Astrocyte (in vitro differentiated cells and primary cell): ENCODE measurements around the gene CADM1. TPM values are rescaled to one million over a fixed set of nuclear protein-coding genes. Genes with fewer than 3 reads are reported as not detected.

Source experiments
- DNase-seq: peaks from one replicate; pipeline ENCODE4 v3.0.0-alpha.2; 2010; ENCODE audit warnings: low read depth
- FAIRE-seq: peaks from 2 replicates; lab custom pipeline; 2011; peaks lifted over from hg19 to GRCh38; lab: Jason Lieb, UNC
- H2AFZ ChIP-seq: 2 replicates; pipeline ENCODE4 v1.6.0; 2012; ENCODE audit warnings: low read depth, low read length, inconsistent platforms
- H3K27ac ChIP-seq: 2 replicates; pipeline ENCODE4 v1.5.1; 2011; ENCODE audit warnings: low read depth, low read length, inconsistent platforms
- H3K27me3 ChIP-seq: 2 replicates; pipeline ENCODE4 v1.6.0; 2011; ENCODE audit warnings: low read length, inconsistent platforms; ENCODE audit not compliant: insufficient read depth
- H3K36me3 ChIP-seq: 2 replicates; pipeline ENCODE4 v1.5.1; 2011; ENCODE audit warnings: low read length, inconsistent platforms; ENCODE audit not compliant: insufficient read depth
- H3K4me1 ChIP-seq: 2 replicates; pipeline ENCODE4 v1.5.1; 2011; ENCODE audit warnings: low read length, inconsistent platforms; ENCODE audit not compliant: insufficient read depth
- H3K4me2 ChIP-seq: 2 replicates; pipeline ENCODE4 v1.6.0; 2012; ENCODE audit warnings: low read length, inconsistent platforms
- H3K4me3 ChIP-seq: 2 replicates; pipeline ENCODE4 v1.5.1; 2011; ENCODE audit warnings: low read depth, mild to moderate bottlenecking, low read length, inconsistent platforms; ENCODE audit not compliant: insufficient read depth
- H3K79me2 ChIP-seq: 2 replicates; pipeline ENCODE4 v1.6.0; 2012; ENCODE audit warnings: mild to moderate bottlenecking, low read length, inconsistent platforms; ENCODE audit not compliant: insufficient read depth
- H3K9ac ChIP-seq: 2 replicates; pipeline ENCODE4 v1.6.0; 2012; ENCODE audit warnings: mild to moderate bottlenecking, low read length, inconsistent platforms
- H3K9me3 ChIP-seq: 2 replicates; pipeline ENCODE4 v1.5.1; 2012; ENCODE audit warnings: low read depth, mild to moderate bottlenecking, low read length, inconsistent platforms; ENCODE audit not compliant: insufficient read depth
- H4K20me1 ChIP-seq: 2 replicates; pipeline ENCODE4 v1.6.0; 2012; ENCODE audit warnings: low read length, inconsistent platforms; ENCODE audit not compliant: insufficient read depth
- H3K27ac Mint-ChIP-seq: one replicate; pipeline ENCODE4 v1.8.0; 2021; ENCODE audit warnings: mild to moderate bottlenecking, mixed read lengths; ENCODE audit not compliant: unreplicated experiment
- H3K27me3 Mint-ChIP-seq: one replicate; pipeline ENCODE4 v1.8.0; 2021; ENCODE audit warnings: low read depth, mixed read lengths; ENCODE audit not compliant: unreplicated experiment
- H3K36me3 Mint-ChIP-seq: one replicate; pipeline ENCODE4 v1.8.0; 2021; ENCODE audit warnings: low read depth, mixed read lengths; ENCODE audit not compliant: unreplicated experiment
- H3K4me1 Mint-ChIP-seq: one replicate; pipeline ENCODE4 v1.8.0; 2021; ENCODE audit warnings: low read depth, mixed read lengths; ENCODE audit not compliant: unreplicated experiment
- H3K4me3 Mint-ChIP-seq: one replicate; pipeline ENCODE4 v1.8.0; 2021; ENCODE audit warnings: mild to moderate bottlenecking, moderate library complexity, mixed read lengths; ENCODE audit not compliant: unreplicated experiment
- H3K9me3 Mint-ChIP-seq: one replicate; pipeline ENCODE4 v1.8.0; 2021; ENCODE audit warnings: mild to moderate bottlenecking, mixed read lengths; ENCODE audit not compliant: unreplicated experiment
- EZH2 ChIP-seq: IDR thresholded peaks from 2 replicates; pipeline ENCODE4 v1.6.1; 2012; ENCODE audit warnings: mild to moderate bottlenecking, low read length, inconsistent platforms; ENCODE audit not compliant: insufficient read depth
- total RNA-seq: library from RNA; stranded (reverse); gene quantifications from 2 replicates; pipeline ENCODE4 v1.2.1, GENCODE V29; 2021
- TF ChIP-seq, protein P1 (sequence below): IDR thresholded peaks from 2 replicates; pipeline ENCODE4 v1.5.1; 2011; ENCODE audit warnings: low read depth, mild to moderate bottlenecking, inconsistent platforms, low read length, moderate library complexity; ENCODE audit not compliant: insufficient read depth

The CADM1 gene
- total RNA-seq, 1 donor from 2014 or later: 414 TPM

DNA sequence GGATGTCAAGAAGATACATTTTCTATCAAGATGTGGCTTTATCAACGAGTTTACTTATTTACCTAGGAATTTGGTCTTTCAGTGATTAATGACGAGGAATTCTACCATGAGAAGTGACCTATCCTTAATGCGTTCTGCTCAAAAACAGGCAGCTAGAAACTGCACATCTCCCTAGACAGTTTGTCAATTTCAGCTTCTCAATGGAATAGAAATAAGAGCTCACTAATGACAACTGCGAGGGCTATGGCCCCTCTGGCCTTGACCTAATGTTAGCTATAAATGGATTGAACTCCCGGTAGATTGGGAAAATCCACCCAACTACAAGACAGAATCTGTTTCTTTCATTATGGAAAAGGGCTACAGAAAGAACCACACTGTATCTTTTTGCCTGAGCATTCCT, 223.4 kb downstream of the CADM1 start:
- Mint-ChIP-seq H3K27me3 (no peaks in the 10 kb centered on the region), H3K27ac (peak overlapping the region; percentile 30), H3K9me3 (no peaks in the 10 kb centered on the region), H3K4me3 (no peak overlapping the region), H3K36me3 (peaks cover 3% of the 10 kb centered on the region), H3K4me1 (peaks cover 47% of the 10 kb centered on the region)
- no peaks in the 10 kb centered on the region for H3K79me2 ChIP-seq
- H3K4me1 ChIP-seq: peaks cover 23% of the 10 kb centered on the region
- no peaks in the 10 kb centered on the region for H3K9me3 ChIP-seq
- H2AFZ ChIP-seq: no peak overlapping the region
- H4K20me1 ChIP-seq: no peaks in the 10 kb centered on the region
- FAIRE-seq: no peak
- peak overlapping the region; percentile 66 for H3K4me2 ChIP-seq
- no peak overlapping the region for H3K4me3 ChIP-seq
- H3K36me3 ChIP-seq: no peaks in the 10 kb centered on the region
- H3K27ac ChIP-seq: no peak overlapping the region
- TF ChIP-seq, protein P1, sequence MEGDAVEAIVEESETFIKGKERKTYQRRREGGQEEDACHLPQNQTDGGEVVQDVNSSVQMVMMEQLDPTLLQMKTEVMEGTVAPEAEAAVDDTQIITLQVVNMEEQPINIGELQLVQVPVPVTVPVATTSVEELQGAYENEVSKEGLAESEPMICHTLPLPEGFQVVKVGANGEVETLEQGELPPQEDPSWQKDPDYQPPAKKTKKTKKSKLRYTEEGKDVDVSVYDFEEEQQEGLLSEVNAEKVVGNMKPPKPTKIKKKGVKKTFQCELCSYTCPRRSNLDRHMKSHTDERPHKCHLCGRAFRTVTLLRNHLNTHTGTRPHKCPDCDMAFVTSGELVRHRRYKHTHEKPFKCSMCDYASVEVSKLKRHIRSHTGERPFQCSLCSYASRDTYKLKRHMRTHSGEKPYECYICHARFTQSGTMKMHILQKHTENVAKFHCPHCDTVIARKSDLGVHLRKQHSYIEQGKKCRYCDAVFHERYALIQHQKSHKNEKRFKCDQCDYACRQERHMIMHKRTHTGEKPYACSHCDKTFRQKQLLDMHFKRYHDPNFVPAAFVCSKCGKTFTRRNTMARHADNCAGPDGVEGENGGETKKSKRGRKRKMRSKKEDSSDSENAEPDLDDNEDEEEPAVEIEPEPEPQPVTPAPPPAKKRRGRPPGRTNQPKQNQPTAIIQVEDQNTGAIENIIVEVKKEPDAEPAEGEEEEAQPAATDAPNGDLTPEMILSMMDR: no peak
- no peak for DNase-seq
- no peaks in the 10 kb centered on the region for H3K27me3 ChIP-seq
- no peak overlapping the region for H3K9ac ChIP-seq

DNA sequence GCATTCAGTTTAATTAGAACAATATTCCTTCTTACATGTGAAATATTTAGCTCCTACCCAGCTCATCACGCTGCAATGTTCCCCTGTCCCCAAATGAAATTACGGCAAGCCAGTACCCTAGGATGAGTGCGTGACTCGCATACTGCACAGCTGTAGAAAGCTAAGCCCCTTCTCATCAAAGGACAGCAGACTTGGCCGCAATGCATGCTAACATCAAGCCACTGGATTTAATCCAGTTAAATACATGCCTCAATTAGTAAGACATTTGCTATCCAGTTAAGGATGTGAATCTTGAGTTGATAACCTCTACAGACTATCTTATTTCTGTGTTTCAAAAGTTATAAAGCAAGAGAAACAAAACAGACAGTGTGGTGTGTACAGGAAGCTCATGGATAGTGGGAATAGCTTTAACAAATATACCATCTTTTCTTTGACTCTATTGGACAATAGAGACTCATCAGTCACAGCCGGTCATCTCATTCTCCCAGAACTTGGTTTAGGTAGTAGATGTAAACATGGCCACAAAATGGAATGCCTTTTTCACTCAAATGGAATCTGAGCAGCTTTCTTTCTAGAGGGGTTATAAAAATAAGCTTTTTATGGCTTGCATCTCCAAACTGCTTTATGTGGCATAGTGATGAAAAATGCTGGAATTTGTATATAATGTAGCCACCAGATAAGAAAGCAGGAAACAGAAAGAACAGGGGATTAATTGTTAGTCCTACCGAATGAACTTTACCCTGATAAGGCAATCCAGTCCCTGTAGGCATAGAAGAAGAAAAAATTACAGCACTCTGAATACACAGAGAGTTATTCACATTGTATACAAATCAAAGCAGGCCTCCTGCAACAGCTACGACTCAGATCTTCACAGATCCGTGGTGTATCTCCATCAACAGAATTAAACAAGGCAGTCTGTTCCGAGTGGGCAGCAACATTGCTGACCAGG, 224.1 kb downstream of the CADM1 start:
- Mint-ChIP-seq H3K27ac (peak overlapping the region; percentile 62), H3K36me3 (peaks cover 4% of the 10 kb centered on the region), H3K4me3 (no peak overlapping the region), H3K9me3 (no peaks in the 10 kb centered on the region), H3K27me3 (no peaks in the 10 kb centered on the region), H3K4me1 (peaks cover 45% of the 10 kb centered on the region)
- H3K27me3 ChIP-seq: no peaks in the 10 kb centered on the region
- H3K36me3 ChIP-seq: no peaks in the 10 kb centered on the region
- H3K9me3 ChIP-seq: no peaks in the 10 kb centered on the region
- peaks cover 19% of the 10 kb centered on the region for H3K4me1 ChIP-seq
- H3K27ac ChIP-seq: no peak overlapping the region
- H4K20me1 ChIP-seq: no peaks in the 10 kb centered on the region
- peak; percentile 85 for DNase-seq
- no peaks in the 10 kb centered on the region for H3K79me2 ChIP-seq
- TF ChIP-seq, protein P1: no peak
- no peak for TF ChIP-seq EZH2
- H3K9ac ChIP-seq: no peak overlapping the region
- H3K4me3 ChIP-seq: no peak overlapping the region
- H3K4me2 ChIP-seq: peak overlapping the region; percentile 66
- no peak for FAIRE-seq
- no peak overlapping the region for H2AFZ ChIP-seq

DNA sequence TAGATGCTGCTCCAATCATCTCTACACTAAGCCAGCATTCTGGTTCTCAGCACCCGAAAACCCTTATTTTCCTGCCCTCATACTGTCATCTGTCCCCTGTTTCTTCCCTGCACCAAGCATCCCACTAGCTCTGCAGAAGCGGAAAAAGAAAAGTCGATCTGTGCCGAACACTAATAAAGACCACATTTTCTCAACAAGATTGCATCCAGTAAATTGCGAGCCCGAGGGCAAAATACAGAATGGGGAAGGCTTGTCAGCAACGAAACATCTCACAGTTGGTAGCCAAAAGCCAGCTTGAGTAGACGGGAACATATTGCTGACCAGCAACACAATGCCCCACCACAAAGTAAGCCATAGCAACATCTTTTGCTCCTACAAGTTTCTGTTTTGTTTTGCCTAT, 227.4 kb downstream of the CADM1 start:
- Histone ChIP-seq H3K4me3 (no peak overlapping the region), H3K27me3 (no peaks in the 10 kb centered on the region), H4K20me1 (no peaks in the 10 kb centered on the region), H3K36me3 (no peaks in the 10 kb centered on the region), H3K4me2 (peak overlapping the region; percentile 13), H3K79me2 (no peaks in the 10 kb centered on the region), H3K4me1 (peaks cover 11% of the 10 kb centered on the region), H3K27ac (no peak overlapping the region), H3K9me3 (no peaks in the 10 kb centered on the region), H3K9ac (no peak overlapping the region), H2AFZ (no peak overlapping the region)
- FAIRE-seq: no peak
- Mint-ChIP-seq H3K4me3 (no peak overlapping the region), H3K36me3 (peaks cover 6% of the 10 kb centered on the region), H3K4me1 (peaks cover 40% of the 10 kb centered on the region), H3K9me3 (no peaks in the 10 kb centered on the region), H3K27ac (no peak overlapping the region), H3K27me3 (no peaks in the 10 kb centered on the region)
- no peak for DNase-seq
- TF ChIP-seq, protein P1: no peak
- no peak for TF ChIP-seq EZH2
